Testis (tissue), 3 donors: ENCODE data around the gene ACTA2. TPM values are rescaled to one million over a fixed set of nuclear protein-coding genes. Genes with fewer than 3 reads are reported as not detected.

Experiments used
- DNase-seq: peaks from one replicate; pipeline ENCODE4 v3.0.0-alpha.2; 2019
- H3K27ac ChIP-seq, 2 donors: fragments of 200-600 bp; sonication (generic); one replicate each; pipeline ENCODE4 v1.5.1; 2019
- H3K27me3 ChIP-seq: fragments of 200-600 bp; sonication (generic); one replicate; pipeline ENCODE4 v1.5.1; 2019
- H3K36me3 ChIP-seq: fragments of 200-600 bp; sonication (generic); one replicate; pipeline ENCODE4 v1.5.1; 2017; ENCODE audit warnings: low read depth; ENCODE audit errors: missing control alignments
- H3K4me1 ChIP-seq: fragments of 200-600 bp; sonication (generic); one replicate; pipeline ENCODE4 v1.5.1; 2019
- H3K4me3 ChIP-seq, 2 donors: fragments of 200-600 bp; sonication (generic); one replicate each; pipeline ENCODE4 v1.5.1; 2017 to 2019
- H3K9me3 ChIP-seq: fragments of 200-600 bp; sonication (generic); one replicate; pipeline ENCODE4 v1.5.1; 2017
- POLR2A ChIP-seq: fragments of 450-650 bp; IDR thresholded peaks from one replicate; pipeline ENCODE4 v1.6.1; 2017; ENCODE audit warnings: antibody characterized with exemption, mild to moderate bottlenecking, moderate library complexity
- WGBS, 2 donors: methylation state at CpG; one replicate each; pipeline ENCODE4 v1.1.5; 2018; 5-methylcytosine and 5-hydroxymethylcytosine counted together
- intact Hi-C: fragments of 100-400 bp; cut with DNase I; formaldehyde crosslinking; loops from one replicate; pipeline ENCODE4 v1.15.1; 2023; ENCODE audit warnings: low total_unique reads
- polyA plus RNA-seq: library from polyadenylated mRNA; stranded (reverse); fragments of 350-450 nt; fragmentation: Illumina TruSeq; extraction: RNeasy Lipid Tissue Mini Kit (QIAGEN cat#74804); gene quantifications from one replicate; pipeline ENCODE4 v1.2.3, GENCODE V29; 2014; ENCODE audit warnings: low read depth, low replicate concordance; ENCODE audit not compliant: insufficient read depth
- total RNA-seq, 2 donors: library from RNA; depleted of rRNA; stranded (reverse); fragments of >200 nt; gene quantifications; one replicate each; pipeline ENCODE4 v1.2.3, GENCODE V29; 2016
- TF ChIP-seq, protein P1 (sequence below), 3 experiments: fragments of 450-650 bp in 2 of 3; fragments of 200-600 bp in 1 of 3; sonication (generic) in 1 of 3; IDR thresholded peaks; one replicate each; pipeline ENCODE4 v1.5.1; 2016 to 2019; ENCODE audit warnings: antibody characterized with exemption in 3 of 3, mild to moderate bottlenecking in 2 of 3, moderate library complexity in 1 of 3

Gene ACTA2
- total and polyA plus RNA-seq, 3 donors from 2014 or later: 398 to 939 (median 527) TPM

GRCh38 chr10:88989423-88989822 is 36.9 kb upstream of the ACTA2 start:
- H3K27ac ChIP-seq: peak overlapping the region; percentile 95 to 97
- H3K36me3 ChIP-seq: no peaks in the 10 kb centered on the region
- H3K4me3 ChIP-seq: no peak overlapping the region
- no peak for TF ChIP-seq POLR2A
- TF ChIP-seq, protein P1, sequence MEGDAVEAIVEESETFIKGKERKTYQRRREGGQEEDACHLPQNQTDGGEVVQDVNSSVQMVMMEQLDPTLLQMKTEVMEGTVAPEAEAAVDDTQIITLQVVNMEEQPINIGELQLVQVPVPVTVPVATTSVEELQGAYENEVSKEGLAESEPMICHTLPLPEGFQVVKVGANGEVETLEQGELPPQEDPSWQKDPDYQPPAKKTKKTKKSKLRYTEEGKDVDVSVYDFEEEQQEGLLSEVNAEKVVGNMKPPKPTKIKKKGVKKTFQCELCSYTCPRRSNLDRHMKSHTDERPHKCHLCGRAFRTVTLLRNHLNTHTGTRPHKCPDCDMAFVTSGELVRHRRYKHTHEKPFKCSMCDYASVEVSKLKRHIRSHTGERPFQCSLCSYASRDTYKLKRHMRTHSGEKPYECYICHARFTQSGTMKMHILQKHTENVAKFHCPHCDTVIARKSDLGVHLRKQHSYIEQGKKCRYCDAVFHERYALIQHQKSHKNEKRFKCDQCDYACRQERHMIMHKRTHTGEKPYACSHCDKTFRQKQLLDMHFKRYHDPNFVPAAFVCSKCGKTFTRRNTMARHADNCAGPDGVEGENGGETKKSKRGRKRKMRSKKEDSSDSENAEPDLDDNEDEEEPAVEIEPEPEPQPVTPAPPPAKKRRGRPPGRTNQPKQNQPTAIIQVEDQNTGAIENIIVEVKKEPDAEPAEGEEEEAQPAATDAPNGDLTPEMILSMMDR (IDR thresholded peaks at IDR 0.05): no peak
- 62 to 65% methylated on average over 2 of the region's 2 CpGs for WGBS, 2 donors
- H3K9me3 ChIP-seq: no peaks in the 10 kb centered on the region
- H3K27me3 ChIP-seq: no peaks in the 10 kb centered on the region
- H3K4me1 ChIP-seq: peaks cover 3% of the 10 kb centered on the region
- no peak for DNase-seq
- intact Hi-C loops: loop anchor here (5.0 kb wide), 1 partner anchor 42 kb away; no protein-coding TSS in a partner anchor

GRCh38 chr10:88987840-88988239 is 35.3 kb upstream of the ACTA2 start:
- no peak for TF ChIP-seq POLR2A
- intact Hi-C loops: loop anchor here (5.0 kb wide), 1 partner anchor 41 kb away; no protein-coding TSS in a partner anchor
- Histone ChIP-seq H3K27me3 (no peaks in the 10 kb centered on the region), H3K36me3 (no peaks in the 10 kb centered on the region), H3K4me1 (peaks cover 8% of the 10 kb centered on the region), H3K4me3 (no peak overlapping the region), H3K9me3 (no peaks in the 10 kb centered on the region), H3K27ac (no peak overlapping the region)
- DNase-seq: no peak
- 36 to 73% methylated on average over 2 of the region's 2 CpGs for WGBS, 2 donors

DNA sequence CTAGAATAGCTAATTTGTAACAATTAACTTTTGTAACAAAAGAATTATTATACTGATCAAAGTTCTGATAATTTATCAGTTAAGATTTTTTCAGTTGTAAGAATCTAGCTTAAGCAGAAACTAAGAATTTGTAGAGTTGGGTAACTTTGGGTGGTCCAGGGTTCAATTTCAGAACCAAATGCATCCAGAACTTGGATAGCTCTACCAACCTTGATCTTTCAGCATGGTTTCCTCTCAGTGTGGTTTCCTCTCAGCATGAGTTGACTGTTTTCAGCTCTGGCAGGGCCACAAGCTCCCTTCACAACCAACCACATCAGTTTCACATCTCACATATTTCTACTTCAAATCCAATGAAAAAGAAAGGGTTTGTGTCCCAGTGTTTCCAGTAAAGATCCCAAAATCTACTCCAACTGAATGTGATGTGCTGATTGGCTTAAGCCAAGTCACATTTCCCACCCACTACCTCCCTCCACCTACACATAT is 34.7 kb upstream of the ACTA2 start:
- intact Hi-C loops: loop anchor here (5.0 kb wide), 1 partner anchor 40 kb away; no protein-coding TSS in a partner anchor
- no peaks in the 10 kb centered on the region for H3K9me3 ChIP-seq
- H3K27ac ChIP-seq: no peak overlapping the region
- no peaks in the 10 kb centered on the region for H3K36me3 ChIP-seq
- H3K27me3 ChIP-seq: no peaks in the 10 kb centered on the region
- DNase-seq: no peak
- TF ChIP-seq, protein P1 (IDR thresholded peaks at IDR 0.05): no peak
- no peak for TF ChIP-seq POLR2A
- no peak overlapping the region for H3K4me3 ChIP-seq
- peaks cover 13% of the 10 kb centered on the region for H3K4me1 ChIP-seq

DNA sequence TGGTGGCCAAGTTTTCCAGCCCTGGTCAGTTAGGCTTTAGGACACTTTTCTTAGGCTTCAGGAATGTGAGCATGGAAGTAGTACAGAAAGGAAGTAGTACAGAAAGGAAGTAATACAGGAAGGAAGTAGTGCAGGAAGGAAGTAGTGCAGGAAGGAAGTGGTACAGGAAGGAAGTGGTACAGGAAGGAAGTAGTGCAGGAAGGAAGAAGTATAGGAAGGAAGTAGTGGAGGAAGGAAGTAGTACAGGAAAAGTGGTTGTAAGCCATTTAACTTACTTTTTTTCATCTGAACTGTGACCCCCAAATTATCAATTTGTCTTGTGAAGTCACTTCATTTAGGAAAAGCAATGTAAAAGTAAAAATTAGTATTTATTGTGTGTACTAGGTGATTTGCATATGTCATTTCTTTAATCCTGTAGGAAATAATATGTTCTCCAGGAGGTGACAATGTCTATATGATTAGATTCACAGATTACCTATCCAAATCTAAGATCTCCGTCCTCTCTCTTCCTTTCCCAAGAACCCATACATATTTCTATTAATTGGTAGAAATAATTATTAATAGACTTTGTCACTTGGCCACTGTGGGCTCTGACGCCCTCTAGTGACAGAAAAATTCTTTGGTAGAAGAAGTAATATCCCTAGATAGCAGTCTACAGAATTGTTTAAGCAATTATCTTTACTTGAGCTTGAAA is 34.1 kb upstream of the ACTA2 start:
- Histone ChIP-seq H3K27ac (no peak overlapping the region), H3K36me3 (no peaks in the 10 kb centered on the region), H3K4me1 (peaks cover 18% of the 10 kb centered on the region), H3K27me3 (no peaks in the 10 kb centered on the region), H3K4me3 (no peak overlapping the region), H3K9me3 (no peaks in the 10 kb centered on the region)
- DNase-seq: peak; percentile 54
- WGBS, 2 donors: 21 to 30% methylated on average over 2 of the region's 2 CpGs
- TF ChIP-seq POLR2A: no peak
- TF ChIP-seq, protein P1 (IDR thresholded peaks at IDR 0.05): peak; percentile 67 to 78 (median 72)
- intact Hi-C loops: loop anchor here (5.0 kb wide), 1 partner anchor 39 kb away; no protein-coding TSS in a partner anchor

DNA sequence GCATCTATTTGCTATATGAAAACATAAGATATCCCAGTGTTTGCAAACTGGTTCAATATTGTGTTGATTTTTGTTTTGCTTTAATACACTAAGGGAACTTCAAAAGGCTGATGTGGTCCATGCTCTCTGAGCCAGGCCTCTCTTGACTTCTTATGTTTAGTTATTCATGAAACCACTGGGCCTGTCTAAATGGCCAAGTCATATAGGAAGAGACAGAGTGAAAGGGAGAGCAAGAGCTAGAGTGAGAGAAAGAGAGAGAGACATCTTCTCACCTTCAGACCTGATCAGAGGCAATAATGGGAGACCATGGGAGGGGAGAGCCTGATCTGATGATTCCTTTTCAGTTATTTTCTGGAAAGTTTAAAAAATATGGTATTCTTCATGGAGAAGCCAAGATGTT is 32.0 kb upstream of the ACTA2 start:
- no peaks in the 10 kb centered on the region for H3K9me3 ChIP-seq
- no peak for TF ChIP-seq POLR2A
- TF ChIP-seq, protein P1 (IDR thresholded peaks at IDR 0.05): no peak
- no peak overlapping the region for H3K4me3 ChIP-seq
- no peak overlapping the region for H3K27ac ChIP-seq
- peaks cover 33% of the 10 kb centered on the region for H3K4me1 ChIP-seq
- no peaks in the 10 kb centered on the region for H3K27me3 ChIP-seq
- intact Hi-C loops: no loop called here
- DNase-seq: no peak
- H3K36me3 ChIP-seq: no peaks in the 10 kb centered on the region
